Measurements from ENCODE around the gene ACACB.

GRCh38 chr12:109115404-109115757 is 1.0 kb upstream of the ACACB start:
- TF ChIP-seq CTCF (IDR thresholded peaks at IDR 0.05) (no peak), POLR2A (IDR thresholded peaks at IDR 0.05) (no peak)

Measured in tibial nerve (tissue), 3 donors.